HG02798 (cell line): ENCODE results near the gene THEM5.
"Not testable (repeated sequence)": the region's sequence is repeated elsewhere in the genome, so short reads cannot be mapped to it uniquely, and the experiment has no call there.

Experiments
- ATAC-seq: cut with Tn5 transposase; IDR thresholded peaks from one replicate; pipeline ENCODE4 v1.9.1; 2021; ENCODE audit warnings: mild to moderate bottlenecking; ENCODE audit not compliant: unreplicated experiment, poor library complexity

Gene THEM5

DNA sequence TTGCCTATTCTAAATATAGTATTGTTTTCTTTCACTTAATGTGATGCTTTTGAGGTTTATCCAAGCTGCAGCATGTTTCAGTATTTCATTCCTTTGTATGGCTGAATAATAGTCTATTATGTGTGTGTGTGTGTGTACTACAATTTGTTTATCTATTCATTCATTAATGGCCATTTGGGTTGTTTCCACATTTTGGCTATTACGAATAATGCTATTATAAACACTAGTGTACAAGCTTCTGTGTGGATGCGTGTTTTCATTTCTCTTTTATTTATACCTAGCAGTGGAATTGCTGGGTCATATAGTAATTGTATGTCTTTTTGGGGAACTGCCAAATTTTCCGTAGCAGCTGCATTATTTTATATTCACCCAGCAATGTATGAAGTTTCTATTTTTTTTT, 15.0 kb upstream of the THEM5 start:
- ATAC-seq: no peak

DNA sequence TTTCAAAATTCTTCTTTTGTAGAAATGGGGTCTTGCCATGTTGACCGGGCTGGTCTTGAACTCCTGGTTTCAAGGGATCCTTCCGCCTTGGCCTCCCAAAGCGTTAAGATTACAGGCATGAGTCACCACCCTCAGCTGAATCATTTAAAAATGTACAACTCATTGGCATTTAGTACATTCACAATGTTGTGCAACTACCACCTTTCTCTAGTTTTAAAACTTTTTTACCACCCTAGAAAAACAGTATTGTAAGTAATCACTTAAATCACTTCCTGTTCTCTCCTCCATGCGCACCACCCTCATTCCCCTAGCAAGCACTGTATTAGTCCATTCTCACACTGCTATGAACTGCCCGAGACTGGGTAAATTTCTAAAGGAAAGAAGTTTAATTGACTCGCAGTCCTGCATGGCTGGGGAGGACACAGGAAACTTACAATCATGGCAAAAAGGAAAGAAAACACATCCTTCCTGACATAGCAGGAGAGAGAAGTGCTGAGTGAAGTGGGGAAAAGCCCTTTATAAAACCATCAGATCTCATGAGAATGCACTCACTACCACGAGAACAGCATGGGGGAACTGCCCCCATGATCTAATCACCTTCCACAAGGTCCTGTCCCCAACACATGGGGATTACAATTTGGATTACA, 14.4 kb upstream of the THEM5 start:
- no peak for ATAC-seq

DNA sequence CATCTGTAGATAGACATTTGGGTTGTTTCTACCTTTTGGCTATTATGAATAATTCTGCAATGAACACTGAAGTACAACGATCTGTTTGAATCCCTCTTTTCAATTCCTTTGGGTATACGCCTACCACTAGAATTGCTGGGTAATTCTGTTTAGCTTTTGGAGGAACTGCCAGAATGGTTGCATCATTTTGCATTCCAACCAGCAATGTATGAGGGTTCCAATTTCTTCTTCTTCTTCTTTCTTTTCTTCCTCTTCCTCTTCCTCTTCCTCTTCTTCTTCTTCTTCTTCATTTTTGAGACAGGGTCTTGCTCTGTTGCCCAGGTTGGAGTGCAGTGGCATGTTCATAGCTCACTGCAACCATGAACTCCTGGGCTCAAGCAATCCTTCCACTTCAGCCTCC, 13.8 kb upstream of the THEM5 start:
- no peak for ATAC-seq

DNA sequence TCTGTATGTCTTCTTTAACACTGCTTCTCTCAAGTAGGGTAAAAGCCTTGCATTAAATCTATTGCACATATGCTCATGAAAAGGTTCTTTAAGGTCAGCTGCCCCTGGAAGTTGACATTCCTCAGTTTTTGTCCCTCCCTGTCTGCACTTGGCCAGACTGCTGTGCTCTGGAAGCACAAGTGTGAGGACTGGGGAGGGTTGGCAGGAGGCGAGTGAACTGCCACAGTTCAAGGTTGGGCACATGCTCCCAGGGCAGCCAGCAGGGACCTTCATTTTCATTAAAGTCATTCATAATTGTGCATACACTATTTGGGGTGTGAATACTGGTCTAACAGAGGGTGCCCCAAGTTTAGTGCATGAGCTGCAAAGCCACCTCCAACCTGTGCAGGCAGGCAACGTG, 10.9 kb upstream of the THEM5 start:
- ATAC-seq: no peak

DNA sequence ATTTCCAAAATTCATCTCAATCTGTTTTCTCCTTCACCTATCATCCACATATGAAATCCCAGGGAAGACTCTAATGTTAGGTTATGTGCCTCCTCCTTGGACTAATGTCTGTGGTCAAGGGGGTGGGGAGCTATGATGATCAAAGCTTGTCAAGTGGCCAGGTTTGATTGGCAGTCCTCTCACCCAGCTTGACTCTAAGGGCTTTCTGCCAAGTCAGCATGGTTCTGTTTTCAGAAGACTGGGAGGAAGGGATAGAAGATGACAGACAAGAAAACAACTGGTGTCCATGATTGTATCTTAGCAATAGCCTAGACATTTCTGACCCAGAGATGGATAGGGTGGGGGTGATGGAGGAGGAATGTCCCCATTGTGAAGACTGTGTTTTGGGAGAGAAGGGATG, 9.1 kb upstream of the THEM5 start:
- no peak for ATAC-seq

DNA sequence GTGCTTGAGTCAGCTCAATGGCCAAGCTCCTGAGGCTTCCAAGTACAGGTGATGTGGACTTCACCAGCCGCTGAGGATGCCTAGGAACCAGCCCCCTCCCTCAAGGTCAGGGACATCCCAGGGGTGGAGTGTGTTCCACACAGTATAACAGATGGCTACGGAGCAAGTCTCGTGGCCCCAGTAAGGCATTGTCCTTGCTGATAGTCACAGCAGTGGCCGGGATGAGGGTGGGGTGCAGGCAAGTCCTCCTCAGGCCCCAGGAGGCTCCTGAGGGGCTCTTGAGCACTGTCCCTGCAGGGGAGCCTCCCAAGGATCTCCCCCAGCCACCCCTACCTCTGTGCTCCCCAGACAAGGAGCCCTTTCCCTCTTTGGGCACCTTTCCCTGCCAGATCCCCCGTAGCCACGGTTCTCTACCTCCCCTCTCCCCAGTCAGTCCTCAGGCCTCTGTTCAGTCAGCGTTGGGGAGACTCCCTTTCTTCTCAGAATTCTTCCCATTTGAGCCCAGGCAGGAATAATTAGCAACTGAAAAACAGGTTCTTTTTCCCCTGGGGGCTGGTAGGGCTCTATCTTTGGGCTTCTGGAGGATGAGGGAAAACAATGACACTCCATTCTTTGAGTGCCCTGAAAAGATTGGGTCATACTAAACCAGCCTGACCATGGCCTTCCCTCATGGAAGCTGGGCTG, 7.1 kb upstream of the THEM5 start:
- ATAC-seq: no peak

DNA sequence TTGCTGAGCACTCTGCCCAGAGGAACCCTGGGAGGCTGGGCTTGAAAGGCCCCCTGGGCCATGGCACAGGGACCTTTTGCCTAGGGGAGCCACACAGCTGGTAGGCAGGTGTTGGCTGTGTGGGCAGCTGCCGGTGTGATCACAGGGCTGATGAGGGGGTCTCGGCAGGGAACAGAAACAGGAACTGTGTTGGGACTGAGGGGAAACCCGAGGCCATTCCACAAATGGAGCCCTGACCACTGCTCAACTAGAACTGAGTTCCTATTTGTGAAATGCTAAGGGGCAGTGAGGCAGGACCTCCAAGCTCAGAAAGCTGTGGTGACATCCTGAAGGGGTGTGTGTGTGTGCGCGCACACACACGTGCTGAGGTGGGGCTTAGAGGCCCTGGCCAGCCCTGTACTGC, 6.4 kb upstream of the THEM5 start:
- no peak for ATAC-seq

DNA sequence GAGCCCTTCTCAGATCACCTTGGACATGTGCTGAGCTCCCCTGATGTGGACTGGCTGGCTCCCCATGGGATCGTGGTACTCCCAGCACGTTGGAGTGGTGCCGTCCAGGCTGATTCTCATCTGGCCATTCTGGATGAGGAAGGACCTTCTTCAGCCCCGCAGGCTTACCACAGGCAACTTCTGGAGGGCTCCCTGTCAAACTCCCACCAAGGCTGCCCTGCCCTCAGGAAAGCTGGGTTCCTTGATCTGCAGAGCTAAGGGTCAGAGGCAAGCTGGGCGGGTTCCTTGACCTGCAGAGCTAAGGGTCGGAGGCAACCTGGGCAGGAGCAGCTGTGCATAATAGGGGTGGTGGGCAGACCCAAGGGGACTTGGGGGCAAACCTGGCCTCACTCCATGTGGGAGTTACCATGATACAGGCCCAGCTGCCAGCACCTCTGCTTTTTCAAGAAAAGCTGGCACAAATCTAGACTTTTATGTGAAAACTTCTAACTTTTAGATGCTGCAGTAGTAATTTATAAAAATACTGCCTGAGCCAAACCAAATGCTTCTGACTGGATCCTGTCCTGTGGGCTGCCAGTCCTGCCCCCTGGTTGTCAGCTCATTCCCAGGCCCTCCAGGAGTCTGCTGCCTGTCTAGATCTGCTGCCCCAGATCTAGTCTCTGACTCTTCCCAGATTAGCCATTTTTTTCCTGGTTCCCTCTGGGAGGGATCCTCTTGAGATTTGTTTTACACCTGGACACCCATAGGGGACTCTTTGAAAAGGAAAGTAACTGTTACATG, 5.6 kb upstream of the THEM5 start:
- ATAC-seq: no peak

DNA sequence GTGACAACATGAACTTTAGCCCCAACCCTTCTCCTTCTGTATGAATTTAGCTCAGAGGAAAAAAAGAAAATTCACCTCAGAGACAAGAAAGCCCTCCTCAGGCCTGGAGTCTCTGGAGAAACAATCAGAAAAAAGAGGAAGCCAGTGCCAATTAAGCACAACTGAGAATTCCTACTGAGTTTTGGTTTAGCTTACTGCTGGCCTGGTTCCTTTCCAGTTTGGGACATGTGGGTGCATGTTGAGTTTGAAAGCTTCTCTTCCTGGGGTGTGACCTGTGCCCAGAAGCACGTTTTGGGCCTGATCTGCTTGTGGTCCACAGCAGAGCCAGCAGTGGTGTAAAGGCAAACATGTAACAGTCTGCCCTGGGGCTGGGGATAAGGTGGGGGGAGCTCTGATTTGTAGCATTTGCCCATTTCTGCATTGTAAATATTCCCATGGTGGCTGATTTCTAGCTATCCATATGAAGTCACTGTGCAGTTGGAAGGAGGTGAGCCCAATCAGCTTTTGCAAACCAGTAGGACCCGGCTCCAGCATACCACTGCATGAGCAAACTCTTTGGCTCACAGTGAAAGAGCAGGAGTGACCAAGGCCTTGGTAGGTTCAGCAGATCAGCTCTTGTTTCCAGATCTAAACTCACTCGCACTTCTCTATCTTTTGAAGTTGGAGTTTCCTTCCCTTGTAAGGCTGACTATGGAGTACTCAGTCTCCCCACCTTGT, 4.7 kb upstream of the THEM5 start:
- ATAC-seq: no peak

DNA sequence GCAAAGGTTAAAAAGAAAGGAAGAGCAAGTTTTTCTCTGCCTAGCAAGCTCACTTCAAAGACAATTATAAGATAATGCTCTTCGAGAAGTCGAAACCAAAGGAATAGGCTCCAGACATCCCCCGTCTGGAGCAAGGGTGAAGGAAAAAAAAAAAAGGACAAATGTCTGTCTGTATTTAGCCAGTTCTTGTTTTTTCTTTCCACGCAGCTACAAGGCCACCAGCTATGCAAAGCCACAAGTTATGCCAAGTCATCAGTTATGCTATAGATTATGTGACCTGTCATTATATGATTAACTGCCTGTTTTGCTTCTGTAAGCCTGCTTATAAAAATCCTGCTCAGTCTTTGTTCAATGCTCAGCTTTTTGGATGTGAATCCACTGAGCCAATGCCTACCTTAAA, 2.4 kb upstream of the THEM5 start:
- ATAC-seq: no peak

DNA sequence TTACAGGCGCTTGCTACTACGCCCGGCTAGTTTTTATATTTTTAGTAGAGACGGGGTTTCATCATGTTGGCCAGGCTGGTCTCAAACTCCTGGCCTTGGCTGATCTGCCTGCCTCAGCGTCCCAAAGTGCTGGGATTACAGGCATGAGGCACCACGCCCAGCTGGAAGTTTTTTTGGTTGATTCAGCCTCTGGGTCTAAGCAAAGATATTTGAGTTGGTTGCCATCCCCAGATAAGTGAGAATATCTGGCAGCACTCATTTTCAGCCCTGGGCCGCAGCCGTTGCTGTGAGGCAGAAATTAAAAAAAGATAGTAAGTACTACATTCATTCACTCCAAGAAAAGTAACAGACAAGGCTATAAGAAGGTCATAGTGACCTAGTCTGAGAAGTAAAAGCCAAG, 2.0 kb upstream of the THEM5 start:
- not testable (repeated sequence) for ATAC-seq

DNA sequence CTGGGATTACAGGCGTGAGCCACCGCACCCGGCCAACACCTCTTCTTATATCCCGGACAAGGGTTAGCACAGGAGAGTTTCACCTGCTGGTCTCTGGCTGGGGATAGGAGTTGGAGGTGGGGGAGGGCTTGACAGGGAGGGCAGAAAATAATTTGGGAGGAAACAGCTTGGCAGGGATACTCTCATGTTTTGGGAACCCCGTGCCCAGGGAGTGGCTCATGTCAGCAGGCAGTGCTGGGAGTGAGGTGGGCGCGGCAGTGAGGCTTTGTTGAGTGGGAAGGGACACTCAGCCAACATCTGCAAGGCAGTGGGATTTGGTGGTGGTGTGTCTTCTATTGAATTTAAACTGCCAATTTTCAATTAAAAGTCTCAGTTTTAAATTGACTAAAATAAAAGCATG, 1.1 kb upstream of the THEM5 start:
- ATAC-seq: no peak

DNA sequence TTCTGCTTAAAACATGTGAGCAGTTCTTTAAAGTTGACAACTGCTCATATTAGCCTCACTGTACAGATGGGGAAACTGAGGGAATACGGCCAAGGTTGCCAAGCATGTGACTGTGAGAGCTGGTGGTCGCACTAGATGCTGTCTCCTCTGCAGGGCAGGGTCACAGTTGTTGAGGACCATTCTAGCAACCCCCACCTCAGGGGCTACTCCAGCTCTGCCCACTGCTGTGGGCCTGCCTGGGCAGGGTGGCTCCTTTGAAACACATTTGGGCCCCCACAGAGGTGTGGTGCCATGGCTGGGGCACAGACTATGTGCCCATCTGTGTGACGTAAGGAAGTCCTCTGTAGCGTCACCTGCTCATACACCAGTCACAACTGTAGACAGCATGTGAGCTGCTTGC, 779 bp downstream of the THEM5 start:
- no peak for ATAC-seq

DNA sequence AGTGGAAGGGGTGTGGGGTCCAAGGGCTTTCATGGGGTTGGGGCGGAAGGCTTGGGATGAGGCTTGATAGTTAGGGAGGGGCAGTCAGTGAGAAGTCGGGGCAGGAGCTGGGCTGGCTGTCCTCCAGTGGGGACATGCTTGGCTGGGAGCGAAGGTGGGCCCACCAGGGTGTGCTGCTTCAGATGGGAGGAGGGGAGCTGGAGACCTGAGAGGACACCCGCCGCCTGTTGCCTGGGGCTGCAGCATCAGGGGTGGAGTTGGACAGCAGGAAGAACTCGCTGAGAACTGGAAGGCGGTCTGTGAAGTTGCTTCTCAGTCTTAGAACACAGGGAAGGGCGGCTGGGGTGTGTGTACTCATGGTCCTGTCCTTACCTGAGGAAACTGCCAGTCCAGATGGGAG, 1.6 kb downstream of the THEM5 start:
- no peak for ATAC-seq

DNA sequence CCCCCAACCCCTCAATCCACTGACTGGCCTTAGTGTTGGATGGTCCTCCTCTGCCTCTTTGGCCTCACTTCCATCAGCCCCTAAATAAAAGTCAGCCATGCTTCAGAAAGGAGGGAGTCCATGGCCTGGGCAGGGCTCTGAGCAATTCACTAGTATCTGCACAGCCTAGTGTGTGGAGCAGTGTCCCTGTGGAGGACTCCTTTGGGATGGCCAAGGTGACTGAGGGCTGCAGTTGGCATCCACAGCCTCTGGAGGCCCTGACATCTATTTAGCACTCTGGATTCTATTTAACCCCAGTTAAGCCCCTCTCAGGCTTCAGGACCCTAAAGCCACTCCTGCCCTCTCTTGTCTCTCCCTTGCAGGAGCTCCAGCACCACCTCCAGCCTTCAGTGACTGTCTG, 3.6 kb downstream of the THEM5 start:
- ATAC-seq: no peak

DNA sequence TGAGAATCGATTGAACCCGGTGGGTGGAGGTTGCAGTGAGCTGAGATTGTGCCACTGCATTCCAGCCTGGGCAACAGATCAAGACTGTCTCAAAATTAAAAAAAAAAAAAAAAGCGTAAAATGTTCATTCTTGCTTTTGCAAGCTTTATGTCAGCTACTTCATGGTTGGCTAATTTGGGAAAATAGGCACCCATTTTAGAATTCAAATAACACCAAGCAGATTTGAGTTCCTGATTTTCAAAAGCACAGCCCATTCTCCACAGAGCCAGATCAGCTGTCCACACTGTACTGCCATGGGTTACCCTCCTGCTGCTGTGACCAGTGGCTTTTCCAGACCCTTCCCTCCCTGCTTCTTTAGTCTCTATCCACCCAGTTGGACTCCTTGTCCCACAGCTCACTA, 4.4 kb downstream of the THEM5 start:
- no peak for ATAC-seq

DNA sequence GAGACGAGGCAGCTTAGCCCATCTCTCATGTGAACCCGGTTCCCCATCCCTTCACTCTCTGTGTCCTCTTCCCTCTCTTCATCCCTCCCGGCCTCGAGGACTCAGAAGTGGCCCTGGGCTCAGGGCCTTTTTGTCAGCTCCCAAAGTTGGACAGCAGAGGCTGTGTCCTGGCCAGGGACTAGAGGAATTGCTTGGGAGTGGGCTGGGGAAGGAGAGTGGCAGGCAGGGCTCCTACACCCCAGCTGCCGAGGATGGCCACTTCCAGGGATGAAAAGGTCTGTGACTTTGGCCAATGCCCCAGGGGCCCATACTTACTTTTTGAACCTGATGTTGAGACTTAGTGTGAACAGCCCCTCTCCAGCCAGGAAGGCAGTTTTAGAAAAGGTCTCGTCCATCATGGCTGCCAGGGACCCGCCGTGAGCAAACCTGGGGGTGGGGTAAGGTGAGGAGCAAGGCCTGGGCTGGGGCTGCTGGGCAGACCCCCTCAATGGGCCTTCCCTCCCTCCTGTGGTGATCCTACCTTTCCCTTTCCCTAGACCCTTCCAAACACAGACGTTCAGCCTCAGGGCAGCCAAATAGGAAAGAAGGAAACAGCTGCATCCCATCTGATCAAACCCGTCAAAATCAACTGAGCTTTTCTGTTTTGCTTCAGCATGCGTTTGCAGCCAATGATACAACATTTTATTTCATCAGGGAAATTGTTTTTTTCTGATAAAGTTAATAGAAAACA, 5.5 kb downstream of the THEM5 start:
- no peak for ATAC-seq

DNA sequence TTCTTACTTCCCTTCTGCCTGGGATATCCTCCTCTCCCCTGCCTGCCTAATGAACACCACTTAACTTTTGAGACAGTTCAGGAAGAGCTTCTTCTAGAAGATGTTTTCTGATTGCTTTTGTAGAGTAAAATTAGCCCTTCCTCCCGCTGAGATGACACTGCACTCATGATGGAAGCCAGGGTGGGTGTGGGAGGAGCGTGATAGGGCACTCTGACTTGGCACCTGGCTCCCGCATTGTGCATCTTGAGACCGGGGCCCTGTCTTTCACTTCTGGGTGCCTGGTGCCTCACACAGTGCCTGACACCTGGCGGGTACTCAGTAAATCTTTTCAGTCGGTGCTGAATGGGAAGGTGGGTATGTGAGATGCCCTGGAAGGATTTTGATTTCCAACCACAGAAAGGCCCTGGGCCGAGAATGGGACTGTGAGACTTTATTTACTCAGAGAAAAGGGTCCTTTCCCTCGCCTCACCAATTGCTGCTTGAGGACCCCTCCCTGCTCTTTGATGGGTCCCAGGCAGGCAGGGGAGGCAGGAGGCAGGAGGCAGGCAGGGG, 6.8 kb downstream of the THEM5 start:
- no peak for ATAC-seq

DNA sequence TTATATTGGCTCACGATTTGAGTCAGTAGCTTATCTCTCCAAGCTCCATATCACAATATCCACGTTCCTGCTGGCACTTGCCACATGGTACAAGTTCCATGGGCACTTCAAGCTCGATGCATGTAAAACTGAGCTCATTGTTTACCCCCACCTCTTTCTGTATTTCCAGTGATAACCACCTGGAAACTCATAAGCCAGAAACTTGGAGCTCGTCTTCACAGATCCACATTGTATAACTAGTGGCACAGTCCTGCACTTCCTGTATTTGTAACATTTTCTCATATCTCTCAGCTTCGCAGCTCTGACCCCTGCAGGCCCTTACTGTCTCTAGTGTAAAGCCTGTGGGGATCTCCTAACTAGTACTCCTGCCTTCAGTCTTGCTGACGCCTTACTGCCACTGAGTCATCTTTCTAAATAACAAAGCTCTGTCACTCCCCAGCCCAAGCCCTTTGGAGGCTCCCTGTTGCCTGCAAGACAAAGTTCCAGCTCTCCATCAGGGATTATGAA, 7.4 kb downstream of the THEM5 start:
- ATAC-seq: no peak

DNA sequence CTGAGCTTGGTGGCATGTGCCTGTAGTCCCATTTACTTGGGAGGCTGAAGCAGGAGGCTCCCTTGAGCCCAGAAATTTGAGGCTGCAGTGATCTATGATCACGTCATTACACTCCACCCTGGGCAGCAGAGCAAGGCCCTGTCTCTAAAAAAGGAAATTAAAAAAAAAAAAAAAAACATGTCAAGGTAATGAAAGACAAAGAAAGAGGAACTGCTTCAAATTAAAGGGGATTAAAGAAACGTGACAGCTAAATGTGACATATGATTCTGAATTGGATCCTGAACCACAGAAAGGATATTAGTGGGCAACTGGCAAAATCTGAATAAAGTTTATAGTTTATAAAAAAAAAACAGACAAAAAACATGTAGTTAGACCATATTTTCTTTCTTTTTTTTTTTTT, 10.1 kb downstream of the THEM5 start:
- ATAC-seq: no peak
